ENCODE results near the gene KCNE1. TPM values are rescaled to one million over a fixed set of nuclear protein-coding genes. Genes with fewer than 3 reads are reported as not detected.

KCNE1 gene
- total RNA-seq, 6 experiments from 2014 or later = 1.3 to 5.4 (median 2.3) TPM

GRCh38 chr21:34511181-34511580, 829 bp downstream of the KCNE1 start:
- DNase-seq = no peak
- Histone ChIP-seq H3K4me1 (peaks cover 0 to 30% (median 6%) of the 10 kb centered on the region in 4 donors), H3K36me3 (peaks cover 0 to 8% (median 0%) of the 10 kb centered on the region in 4 donors), H3K27ac (peak overlapping the region; percentile 78 to 91 (median 91)), H3K27me3 (no peaks in the 10 kb centered on the region), H3K9me3 (no peaks in the 10 kb centered on the region), H3K4me3 (peak overlapping the region in 2 of 3 donors; percentile 20 to 42)
- TF ChIP-seq CTCF (IDR thresholded peaks at IDR 0.05) (no peak), POLR2A (IDR thresholded peaks at IDR 0.05) (no peak)
- intact Hi-C loops (cut with DNase I) = no loop called here
- ATAC-seq = peak; percentile 18 to 48 (median 28)
- 63% methylated on average over 4 of the region's 5 CpGs for WGBS (ENCODE audit: insufficient coverage, low coverage, low lambda C conversion rate, missing lambda C conversion rate)

- no peaks in the 10 kb centered on the region for H3K9me3 ChIP-seq
- peak overlapping the region in 2 of 3 donors; percentile 20 to 42 for H3K4me3 ChIP-seq
- TF ChIP-seq POLR2A (IDR thresholded peaks at IDR 0.05) (no peak), CTCF (IDR thresholded peaks at IDR 0.05) (peak; percentile 80 to 93 (median 87))
- ATAC-seq (peak; percentile 86 to 95 (median 90)), DNase-seq (peak; percentile 85 to 93 (median 90))
- peaks cover 0 to 5% (median 0%) of the 10 kb centered on the region in 4 donors for H3K36me3 ChIP-seq
- intact Hi-C loops (cut with DNase I) = no loop called here
- peak overlapping the region; percentile 78 to 91 (median 91) for H3K27ac ChIP-seq
- H3K4me1 ChIP-seq = peaks cover 0 to 30% (median 6%) of the 10 kb centered on the region in 4 donors
- no peaks in the 10 kb centered on the region for H3K27me3 ChIP-seq
- WGBS (ENCODE audit: insufficient coverage, low coverage, low lambda C conversion rate, missing lambda C conversion rate) = 25% methylated on average over 6 of the region's 15 CpGs
Observed at GRCh38 chr21:34510148-34511142, 1.6 kb downstream of the KCNE1 start.

GRCh38 chr21:34509151-34509550, 2.9 kb downstream of the KCNE1 start:
- Histone ChIP-seq H3K4me1 (peaks cover 0 to 30% (median 6%) of the 10 kb centered on the region in 4 donors), H3K27ac (no peak overlapping the region), H3K27me3 (no peaks in the 10 kb centered on the region), H3K9me3 (no peaks in the 10 kb centered on the region), H3K36me3 (peaks cover 0 to 5% (median 0%) of the 10 kb centered on the region in 4 donors), H3K4me3 (no peak overlapping the region)
- intact Hi-C loops (cut with DNase I) = no loop called here
- WGBS (ENCODE audit: insufficient coverage, low coverage, low lambda C conversion rate, missing lambda C conversion rate) = 80% methylated on average over 1 of the region's 4 CpGs
- ATAC-seq (no peak), DNase-seq (no peak)
- TF ChIP-seq POLR2A (IDR thresholded peaks at IDR 0.05) (no peak), CTCF (IDR thresholded peaks at IDR 0.05) (peak in 3 of 4 donors; percentile 8 to 40 (median 33))

- DNase-seq = no peak
- no peaks in the 10 kb centered on the region for H3K9me3 ChIP-seq
- 85% methylated on average over 2 of the region's 2 CpGs for WGBS (ENCODE audit: insufficient coverage, low coverage, low lambda C conversion rate, missing lambda C conversion rate)
- H3K4me3 ChIP-seq = no peak overlapping the region
- intact Hi-C loops (cut with DNase I) = no loop called here
- no peaks in the 10 kb centered on the region for H3K27me3 ChIP-seq
- TF ChIP-seq CTCF (IDR thresholded peaks at IDR 0.05) (no peak), POLR2A (IDR thresholded peaks at IDR 0.05) (no peak)
- ATAC-seq = no peak
- no peak overlapping the region for H3K27ac ChIP-seq
- no peaks in the 10 kb centered on the region for H3K4me1 ChIP-seq
- peaks cover 0 to 5% (median 0%) of the 10 kb centered on the region in 4 donors for H3K36me3 ChIP-seq
Observed at GRCh38 chr21:34504595-34504994, 7.4 kb downstream of the KCNE1 start.

Measured in right lobe of liver (tissue), 6 donors.